Thoracic aorta (tissue), 2 donors: ENCODE results near the gene GPS1. TPM values are rescaled to one million over a fixed set of nuclear protein-coding genes. Genes with fewer than 3 reads are reported as not detected.

ENCODE experiments used
- ATAC-seq: fragments of 150-250 bp; one replicate; pipeline ENCODE4 v1.8.0; 2017; ENCODE audit warnings: low read depth; ENCODE audit not compliant: insufficient number of reproducible peaks, low FRiP score
- DNase-seq: peaks from one replicate; pipeline ENCODE4 v3.0.0-alpha.2; 2020; ENCODE audit warnings: low spot score
- H3K27ac ChIP-seq, 2 donors: fragments of 200-600 bp; sonication (generic); 1 replicate in 1 of 2; 2 replicates in 1 of 2; pipeline ENCODE4 v1.5.1; 2016; ENCODE audit warnings: mild to moderate bottlenecking in 2 of 2, moderate library complexity in 2 of 2
- H3K27me3 ChIP-seq: fragments of 200-600 bp; sonication (generic); replicated peaks from 2 replicates; pipeline ENCODE4 v1.6.0; 2016; ENCODE audit warnings: mild to moderate bottlenecking; ENCODE audit not compliant: insufficient read depth
- H3K36me3 ChIP-seq: fragments of 200-600 bp; sonication (generic); one replicate; pipeline ENCODE4 v1.5.1; 2016
- H3K4me1 ChIP-seq, 2 donors: fragments of 200-600 bp; sonication (generic); 1 replicate in 1 of 2; 2 replicates in 1 of 2; pipeline versions ENCODE4 v1.5.1 to v1.6.0; 2016; ENCODE audit warnings: low read depth in 2 of 2, mild to moderate bottlenecking in 1 of 2; ENCODE audit not compliant: control insufficient read depth in 1 of 2
- H3K4me3 ChIP-seq: fragments of 200-600 bp; sonication (generic); 2 replicates; pipeline ENCODE4 v1.5.1; 2016; ENCODE audit warnings: mild to moderate bottlenecking
- H3K9me3 ChIP-seq: fragments of 200-600 bp; sonication (generic); 2 replicates; pipeline ENCODE4 v1.5.1; 2016
- CTCF ChIP-seq: fragments of 200-600 bp; sonication (generic); IDR thresholded peaks from one replicate; pipeline ENCODE4 v1.5.1; 2019; ENCODE audit warnings: antibody characterized with exemption
- total RNA-seq, 2 donors: library from RNA; depleted of rRNA; stranded (reverse); fragments of >200 nt; gene quantifications; one replicate each; pipeline versions ENCODE4 v1.1.0 to v1.2.3, GENCODE V29; 2016

Gene GPS1
- total RNA-seq, 2 donors from 2014 or later: 43.2 to 91.9 TPM

- ATAC-seq (no peak), DNase-seq (no peak)
- Histone ChIP-seq H3K4me3 (peak overlapping the region; percentile 89), H3K9me3 (no peaks in the 10 kb centered on the region), H3K4me1 (peaks cover 14 to 23% of the 10 kb centered on the region in 2 donors), H3K27me3 (no peaks in the 10 kb centered on the region), H3K27ac (no peak overlapping the region), H3K36me3 (no peaks in the 10 kb centered on the region)
- no peak for TF ChIP-seq CTCF
These were observed 29.8 kb upstream of the GPS1 start for GRCh38 chr17:82021900-82022309.

GRCh38 chr17:82022310-82022980, 29.3 kb upstream of the GPS1 start, which contains the start of gene CENPX:
CENPX (minus strand) TSS chr17:82022878; CDS start chr17:82022861, 17 bp downstream.
- Histone ChIP-seq H3K9me3 (no peaks in the 10 kb centered on the region), H3K4me3 (peak within 1 kb of the TSS; percentile 89), H3K27ac (peak within 1 kb of the TSS; percentile 23 to 63), H3K27me3 (no peaks in the 10 kb centered on the region), H3K4me1 (peaks cover 14 to 23% of the 10 kb centered on the region in 2 donors), H3K36me3 (no peaks in the 10 kb centered on the region)
- no peak for TF ChIP-seq CTCF
- ATAC-seq: no peak
- no peak for DNase-seq

- H3K9me3 ChIP-seq: no peaks in the 10 kb centered on the region
- H3K4me3 ChIP-seq: peak within 1 kb of the TSS; percentile 89
- peak within 1 kb of the TSS; percentile 23 to 63 for H3K27ac ChIP-seq
- peaks cover 14 to 23% of the 10 kb centered on the region in 2 donors for H3K4me1 ChIP-seq
- H3K27me3 ChIP-seq: no peaks in the 10 kb centered on the region
- ATAC-seq (peak; percentile 94), DNase-seq (peak; percentile 100)
- no peak for TF ChIP-seq CTCF
- no peaks in the 10 kb centered on the region for H3K36me3 ChIP-seq
These were observed 28.7 kb upstream of the GPS1 start, which contains the start of gene LRRC45 for GRCh38 chr17:82022981-82023446. LRRC45 (plus strand) TSS chr17:82023305; CDS start chr17:82023644, 339 bp downstream.

- ATAC-seq (no peak), DNase-seq (no peak)
- H3K27ac ChIP-seq: no peak overlapping the region
- peaks cover 14 to 23% of the 10 kb centered on the region in 2 donors for H3K4me1 ChIP-seq
- H3K9me3 ChIP-seq: no peaks in the 10 kb centered on the region
- no peak for TF ChIP-seq CTCF
- H3K36me3 ChIP-seq: no peaks in the 10 kb centered on the region
- no peaks in the 10 kb centered on the region for H3K27me3 ChIP-seq
- peak overlapping the region; percentile 89 for H3K4me3 ChIP-seq
These were observed 28.1 kb upstream of the GPS1 start for GRCh38 chr17:82023447-82024241.

- Histone ChIP-seq H3K4me3 (no peak overlapping the region), H3K27ac (no peak overlapping the region), H3K27me3 (no peaks in the 10 kb centered on the region), H3K36me3 (no peaks in the 10 kb centered on the region), H3K9me3 (no peaks in the 10 kb centered on the region), H3K4me1 (peaks cover 14 to 24% of the 10 kb centered on the region in 2 donors)
- ATAC-seq (no peak), DNase-seq (no peak)
- TF ChIP-seq CTCF: no peak
These were observed 26.8 kb upstream of the GPS1 start for GRCh38 chr17:82024859-82025258.
